ENCODE data around the gene EEF1A2.

The EEF1A2 gene

GRCh38 chr20:63525185-63525584 lies 26.3 kb upstream of the EEF1A2 start:
- TF ChIP-seq FOXP2 (optimal IDR thresholded peaks at IDR 0.05; ENCODE audit: borderline replicate concordance, extremely low read depth, extremely low read length, insufficient read depth): no peak
- TF ChIP-seq TAF1 (IDR thresholded peaks at IDR 0.05; ENCODE audit: borderline replicate concordance, insufficient read depth, low read length): no peak
- no peak for TF ChIP-seq REST (IDR thresholded peaks at IDR 0.05; ENCODE audit: insufficient read depth in 1 of 2, low read depth in 2 of 2, low read length in 2 of 2)
- no peak; the same call in 1 of the 2 replicates for TF ChIP-seq POLR2AphosphoS5 (IDR thresholded peaks at IDR 0.05; ENCODE audit: low read depth, low read length)
- TF ChIP-seq SIN3A (IDR thresholded peaks at IDR 0.05; ENCODE audit: borderline replicate concordance, insufficient read depth, low read length): no peak

- no peak for TF ChIP-seq TAF1 (IDR thresholded peaks at IDR 0.05; ENCODE audit: borderline replicate concordance, insufficient read depth, low read length)
- TF ChIP-seq SIN3A (IDR thresholded peaks at IDR 0.05; ENCODE audit: borderline replicate concordance, insufficient read depth, low read length): no peak
- TF ChIP-seq POLR2AphosphoS5 (IDR thresholded peaks at IDR 0.05; ENCODE audit: low read depth, low read length): no peak
- no peak for TF ChIP-seq FOXP2 (optimal IDR thresholded peaks at IDR 0.05; ENCODE audit: borderline replicate concordance, extremely low read depth, extremely low read length, insufficient read depth)
- no peak for TF ChIP-seq REST (IDR thresholded peaks at IDR 0.05; ENCODE audit: insufficient read depth in 1 of 2, low read depth in 2 of 2, low read length in 2 of 2)
These were observed 24.2 kb upstream of the EEF1A2 start for GRCh38 chr20:63522981-63523611.

GRCh38 chr20:63522091-63522868 lies 23.4 kb upstream of the EEF1A2 start:
- TF ChIP-seq POLR2AphosphoS5 (IDR thresholded peaks at IDR 0.05; ENCODE audit: low read depth, low read length) (no peak), REST (IDR thresholded peaks at IDR 0.05; ENCODE audit: insufficient read depth in 1 of 2, low read depth in 2 of 2, low read length in 2 of 2) (no peak), FOXP2 (optimal IDR thresholded peaks at IDR 0.05; ENCODE audit: borderline replicate concordance, extremely low read depth, extremely low read length, insufficient read depth) (no peak), SIN3A (IDR thresholded peaks at IDR 0.05; ENCODE audit: borderline replicate concordance, insufficient read depth, low read length) (no peak), TAF1 (IDR thresholded peaks at IDR 0.05; ENCODE audit: borderline replicate concordance, insufficient read depth, low read length) (no peak)

- TF ChIP-seq SIN3A (IDR thresholded peaks at IDR 0.05; ENCODE audit: borderline replicate concordance, insufficient read depth, low read length): no peak
- TF ChIP-seq FOXP2 (optimal IDR thresholded peaks at IDR 0.05; ENCODE audit: borderline replicate concordance, extremely low read depth, extremely low read length, insufficient read depth): no peak
- TF ChIP-seq TAF1 (IDR thresholded peaks at IDR 0.05; ENCODE audit: borderline replicate concordance, insufficient read depth, low read length): no peak
- TF ChIP-seq REST (IDR thresholded peaks at IDR 0.05; ENCODE audit: insufficient read depth in 1 of 2, low read depth in 2 of 2, low read length in 2 of 2): no peak
- no peak for TF ChIP-seq POLR2AphosphoS5 (IDR thresholded peaks at IDR 0.05; ENCODE audit: low read depth, low read length)
These were observed 22.7 kb upstream of the EEF1A2 start for GRCh38 chr20:63521602-63522001.
